Common myeloid progenitor, CD34-positive (primary cell): ENCODE data around the gene PPFIBP2.

ENCODE experiments used
- CTCF ChIA-PET: fragments of 350-600 bp; sonication (Branson Sonifier 250); formaldehyde crosslinking; loops from one replicate; lab custom pipeline; 2021; ENCODE audit warnings: antibody characterized with exemption; lab: Charles Lee
- POLR2A ChIA-PET: fragments of 350-600 bp; sonication (Branson Sonifier 250); formaldehyde crosslinking; loops from one replicate; lab custom pipeline; 2021; ENCODE audit warnings: antibody characterized with exemption; lab: Charles Lee
- DNase-seq, 3 donors: peaks; one replicate each; pipeline versions ENCODE4 v3.0.0 to v3.0.0-alpha.2; 2013
- H3K27ac ChIP-seq, 2 experiments: 1 replicate in 1 of 2; 2 replicates in 1 of 2; pipeline ENCODE4 v1.7.0; 2013; ENCODE audit warnings: inconsistent platforms in 2 of 2, low read length in 2 of 2, mild to moderate bottlenecking in 2 of 2, low read depth in 1 of 2, moderate library complexity in 1 of 2; ENCODE audit not compliant: severe bottlenecking in 2 of 2, insufficient read depth in 1 of 2, poor library complexity in 1 of 2
- H3K27me3 ChIP-seq, 5 experiments: replicated peaks in 2 of 5; 1 replicate in 3 of 5; 2 replicates in 2 of 5; pipeline versions ENCODE4 v1.6.1 to v1.7.0; 2013; ENCODE audit warnings: low read length in 4 of 5, mild to moderate bottlenecking in 2 of 5, moderate library complexity in 2 of 5, inconsistent platforms in 1 of 5; ENCODE audit not compliant: insufficient read depth in 5 of 5, control insufficient read depth in 4 of 5
- H3K36me3 ChIP-seq, 4 experiments: 1 replicate in 2 of 4; 2 replicates in 2 of 4; pipeline versions ENCODE4 v1.6.1 to v1.7.0; 2013; ENCODE audit warnings: low read length in 3 of 4, control low read depth in 1 of 4, mild to moderate bottlenecking in 1 of 4; ENCODE audit not compliant: control insufficient read depth in 4 of 4, insufficient read depth in 4 of 4
- H3K4me1 ChIP-seq, 4 experiments: 1 replicate in 3 of 4; 2 replicates in 1 of 4; pipeline versions ENCODE4 v1.6.1 to v1.7.1; 2013; ENCODE audit warnings: low read length in 3 of 4, mild to moderate bottlenecking in 3 of 4, control low read depth in 1 of 4, inconsistent platforms in 1 of 4, moderate library complexity in 1 of 4; ENCODE audit not compliant: control insufficient read depth in 4 of 4, insufficient read depth in 4 of 4; ENCODE audit errors: control extremely low read depth in 1 of 4
- H3K4me3 ChIP-seq, 7 experiments: 1 replicate in 4 of 7; 2 replicates in 3 of 7; pipeline versions ENCODE4 v1.5.1 to v1.7.0; 2013; ENCODE audit warnings: mild to moderate bottlenecking in 7 of 7, low read length in 6 of 7, moderate library complexity in 6 of 7, inconsistent platforms in 2 of 7, low read depth in 2 of 7, control low read depth in 1 of 7; ENCODE audit not compliant: insufficient read depth in 4 of 7, control insufficient read depth in 1 of 7; ENCODE audit errors: extremely low read depth in 1 of 7
- H3K9me3 ChIP-seq, 5 experiments: 1 replicate in 4 of 5; 2 replicates in 1 of 5; pipeline versions ENCODE4 v1.6.1 to v1.7.1; 2013; ENCODE audit warnings: low read length in 4 of 5, mild to moderate bottlenecking in 2 of 5, inconsistent platforms in 1 of 5, low read depth in 1 of 5, moderate library complexity in 1 of 5; ENCODE audit not compliant: control insufficient read depth in 4 of 5, insufficient read depth in 2 of 5; ENCODE audit errors: control extremely low read depth in 1 of 5
- WGBS: methylation state at CpG from one replicate; pipeline ENCODE4 v1.1.5; 2013; ENCODE audit not compliant: insufficient coverage; 5-methylcytosine and 5-hydroxymethylcytosine counted together

The PPFIBP2 gene

DNA sequence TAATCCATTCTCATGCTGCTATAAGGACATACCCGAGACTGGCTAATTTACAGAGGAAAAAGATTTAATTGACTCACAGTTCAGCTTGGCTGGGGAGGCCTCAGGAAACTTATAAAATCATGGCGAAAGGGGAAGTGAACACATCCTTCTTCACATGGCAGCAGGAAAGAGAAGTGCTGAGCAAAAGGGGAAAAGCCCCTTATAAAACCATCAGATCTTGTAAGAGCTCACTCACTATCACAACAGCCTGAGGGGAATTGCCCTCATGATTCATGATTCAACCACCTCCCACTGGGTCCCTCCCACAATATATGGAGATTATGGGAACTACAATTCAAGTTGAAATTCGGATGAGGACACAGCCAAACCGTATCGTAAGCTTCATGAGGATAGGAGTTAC is 163.3 kb downstream of the PPFIBP2 start:
- peaks cover 4 to 14% (median 9%) of the 10 kb centered on the region in 5 experiments for H3K9me3 ChIP-seq
- ChIA-PET POLR2A (no interaction called here), CTCF (interaction anchor here (2.0 kb wide), 1 partner anchor 164 kb away, joined by 5 read pairs; the partner anchor contains the start of gene PPFIBP2)
- H3K27ac ChIP-seq, result no peak overlapping the region
- H3K4me1 ChIP-seq, result peaks cover 0 to 10% (median 3%) of the 10 kb centered on the region in 4 experiments
- no peak overlapping the region for H3K4me3 ChIP-seq
- WGBS, result no CpG with 5 or more reads among the region's 5 CpGs
- DNase-seq, result peak in 2 of 3 donors; percentile 34
- H3K27me3 ChIP-seq, result peaks cover 7 to 79% (median 32%) of the 10 kb centered on the region in 5 experiments
- no peaks in the 10 kb centered on the region for H3K36me3 ChIP-seq

DNA sequence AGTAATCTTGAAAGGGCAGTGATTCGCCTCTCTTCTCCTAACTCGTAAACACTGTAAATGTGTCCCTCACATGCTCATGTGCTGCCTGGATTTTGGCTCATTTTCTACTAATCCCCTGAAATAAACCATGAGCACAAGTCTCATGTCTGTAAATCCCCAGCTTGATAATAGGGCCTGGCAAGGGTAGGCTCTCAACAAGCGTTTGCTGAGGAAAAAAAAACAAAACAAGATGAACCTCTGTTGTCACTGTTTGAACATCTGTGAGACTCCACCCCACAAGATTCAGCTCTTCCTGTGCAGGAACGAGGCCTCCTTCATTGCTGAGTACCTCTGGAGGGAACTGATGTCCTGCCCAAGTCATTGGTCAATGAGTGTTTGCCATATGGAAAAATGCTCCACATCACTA is 164.0 kb downstream of the PPFIBP2 start:
- H3K4me3 ChIP-seq, result no peak overlapping the region
- WGBS, result 72% methylated on average over 4 of the region's 4 CpGs
- ChIA-PET CTCF (interaction anchor here (1.6 to 2.0 kb wide), 2 partner anchors 12 to 165 kb away, joined by 5 read pairs; partner anchors contain the start of gene PPFIBP2), POLR2A (no interaction called here)
- DNase-seq, result no peak
- peaks cover 0 to 10% (median 3%) of the 10 kb centered on the region in 4 experiments for H3K4me1 ChIP-seq
- H3K9me3 ChIP-seq, result peaks cover 4 to 14% (median 9%) of the 10 kb centered on the region in 5 experiments
- H3K27ac ChIP-seq, result no peak overlapping the region
- no peaks in the 10 kb centered on the region for H3K36me3 ChIP-seq
- peaks cover 9 to 79% (median 25%) of the 10 kb centered on the region in 5 experiments for H3K27me3 ChIP-seq

GRCh38 chr11:7683571-7683970 is 169.8 kb downstream of the PPFIBP2 start:
- no peak for DNase-seq
- H3K27ac ChIP-seq, result no peak overlapping the region
- CTCF ChIA-PET, result interaction anchor here (0.9 to 1.0 kb wide), 2 partner anchors 15 to 540 kb away, joined by 3 to 4 read pairs; no protein-coding TSS in a partner anchor
- H3K27me3 ChIP-seq, result peaks cover 2 to 54% (median 12%) of the 10 kb centered on the region in 5 experiments
- WGBS, result 96% methylated on average over 2 of the region's 2 CpGs
- no peaks in the 10 kb centered on the region for H3K4me1 ChIP-seq
- POLR2A ChIA-PET, result no interaction called here
- no peaks in the 10 kb centered on the region for H3K36me3 ChIP-seq
- H3K4me3 ChIP-seq, result no peak overlapping the region
- no peaks in the 10 kb centered on the region for H3K9me3 ChIP-seq

- no peaks in the 10 kb centered on the region for H3K9me3 ChIP-seq
- 95% methylated on average over 3 of the region's 4 CpGs for WGBS
- H3K36me3 ChIP-seq, result no peaks in the 10 kb centered on the region
- ChIA-PET CTCF (interaction anchor here (0.9 to 2.4 kb wide), 4 partner anchors 8 to 116 kb away, joined by 4 to 10 read pairs (median 6); no protein-coding TSS in a partner anchor), POLR2A (interaction anchor here (0.6 kb wide), 1 partner anchor 66 kb away, joined by 4 read pairs; no protein-coding TSS in a partner anchor)
- H3K4me3 ChIP-seq, result no peak overlapping the region
- H3K27ac ChIP-seq, result no peak overlapping the region
- peaks cover 8 to 45% (median 12%) of the 10 kb centered on the region in 5 experiments for H3K27me3 ChIP-seq
- DNase-seq, result no peak
- no peaks in the 10 kb centered on the region for H3K4me1 ChIP-seq
Measured at GRCh38 chr11:7686761-7687160, 173.0 kb downstream of the PPFIBP2 start.

- H3K27me3 ChIP-seq, result peaks cover 8 to 45% (median 12%) of the 10 kb centered on the region in 5 experiments
- H3K4me3 ChIP-seq, result no peak overlapping the region
- no peaks in the 10 kb centered on the region for H3K4me1 ChIP-seq
- ChIA-PET CTCF (interaction anchor here (0.8 to 2.4 kb wide), 3 partner anchors 11 to 589 kb away, joined by 3 to 10 read pairs (median 5); no protein-coding TSS in a partner anchor), POLR2A (interaction anchor here (0.6 kb wide), 1 partner anchor 65 kb away, joined by 4 read pairs; no protein-coding TSS in a partner anchor)
- no peak for DNase-seq
- H3K9me3 ChIP-seq, result no peaks in the 10 kb centered on the region
- no peak overlapping the region for H3K27ac ChIP-seq
- WGBS, result 100% methylated on average over 1 of the region's 1 CpG
- no peaks in the 10 kb centered on the region for H3K36me3 ChIP-seq
Measured at GRCh38 chr11:7687386-7687785, 173.6 kb downstream of the PPFIBP2 start.

- Histone ChIP-seq H3K4me3 (no peak overlapping the region), H3K36me3 (no peaks in the 10 kb centered on the region), H3K27me3 (peaks cover 5 to 48% (median 10%) of the 10 kb centered on the region in 5 experiments), H3K9me3 (no peaks in the 10 kb centered on the region), H3K27ac (no peak overlapping the region), H3K4me1 (no peaks in the 10 kb centered on the region)
- DNase-seq, result peak; percentile 29 to 62 (median 61)
- no CpG with 5 or more reads among the region's 4 CpGs for WGBS
- POLR2A ChIA-PET, result no interaction called here
- CTCF ChIA-PET, result interaction anchor here (0.7 to 2.4 kb wide), 3 partner anchors 10 to 117 kb away, joined by 3 to 10 read pairs (median 5); no protein-coding TSS in a partner anchor
Measured at GRCh38 chr11:7688238-7688826, 174.5 kb downstream of the PPFIBP2 start.

GRCh38 chr11:7689239-7689638 is 175.4 kb downstream of the PPFIBP2 start:
- no peak overlapping the region for H3K4me3 ChIP-seq
- H3K27me3 ChIP-seq, result peaks cover 7 to 57% (median 13%) of the 10 kb centered on the region in 5 experiments
- no peaks in the 10 kb centered on the region for H3K36me3 ChIP-seq
- ChIA-PET POLR2A (no interaction called here), CTCF (interaction anchor here (0.8 kb wide), 1 partner anchor 18 kb away, joined by 4 read pairs; no protein-coding TSS in a partner anchor)
- H3K4me1 ChIP-seq, result no peaks in the 10 kb centered on the region
- 0% methylated on average over 3 of the region's 4 CpGs for WGBS
- H3K27ac ChIP-seq, result no peak overlapping the region
- H3K9me3 ChIP-seq, result no peaks in the 10 kb centered on the region
- DNase-seq, result no peak
